H1 (cell line): ENCODE data around the gene AP5S1. TPM values are rescaled to one million over a fixed set of nuclear protein-coding genes. Genes with fewer than 3 reads are reported as not detected.

Experiments used
- CTCF ChIA-PET: fragments of 300-600 bp; sonication (Branson Sonifier 250); formaldehyde crosslinking; loops from one replicate; lab custom pipeline; 2021; ENCODE audit not compliant: partially characterized antibody; lab: Charles Lee
- POLR2A ChIA-PET: fragments of 300-600 bp; sonication (Branson Sonifier 250); formaldehyde crosslinking; loops from one replicate; lab custom pipeline; 2021; ENCODE audit warnings: inconsistent platforms; ENCODE audit not compliant: partially characterized antibody; lab: Charles Lee
- DNase-seq, 2 experiments: peaks; one replicate each; pipeline versions ENCODE4 v3.0.0 to v3.0.0-alpha.2; 2010 to 2022; ENCODE audit warnings: low spot score in 2 of 2, low read depth in 1 of 2, mixed read lengths in 1 of 2
- FAIRE-seq: peaks from 2 replicates; lab custom pipeline; 2011; peaks lifted over from hg19 to GRCh38; lab: Jason Lieb, UNC
- H2AFZ ChIP-seq: 2 replicates; pipeline ENCODE4 v1.8.1; 2012; ENCODE audit warnings: low read length, inconsistent platforms
- H2AK5ac ChIP-seq: 2 replicates; pipeline ENCODE4 v1.6.1; 2013; ENCODE audit warnings: low read depth, low read length
- H2BK120ac ChIP-seq: replicated peaks from 2 replicates; pipeline ENCODE3; 2013; ENCODE audit warnings: low read depth, low read length, inconsistent platforms
- H2BK12ac ChIP-seq: 2 replicates; pipeline ENCODE4 v1.6.1; 2013; ENCODE audit warnings: low read depth, low read length
- H2BK15ac ChIP-seq: 2 replicates; pipeline ENCODE4 v1.6.1; 2013; ENCODE audit warnings: low read length
- H2BK20ac ChIP-seq: 2 replicates; pipeline ENCODE4 v1.6.1; 2013; ENCODE audit warnings: low read length
- H2BK5ac ChIP-seq: 2 replicates; pipeline ENCODE4 v1.6.1; 2013; ENCODE audit warnings: low read depth, low read length
- H3K14ac ChIP-seq: 2 replicates; pipeline ENCODE4 v1.6.1; 2013; ENCODE audit warnings: inconsistent platforms; ENCODE audit not compliant: insufficient read length
- H3K18ac ChIP-seq: 2 replicates; pipeline ENCODE4 v1.6.1; 2013; ENCODE audit warnings: low read length; ENCODE audit errors: extremely low read depth
- H3K23ac ChIP-seq: 2 replicates; pipeline ENCODE4 v1.6.1; 2013; ENCODE audit warnings: inconsistent platforms; ENCODE audit not compliant: insufficient read length
- H3K23me2 ChIP-seq: 2 replicates; pipeline ENCODE4 v1.6.1; 2013; ENCODE audit warnings: low read depth, low read length
- H3K27ac ChIP-seq: 2 replicates; pipeline ENCODE4 v1.6.1; 2011; ENCODE audit warnings: low read depth, low read length, inconsistent platforms
- H3K27me3 ChIP-seq, 4 experiments: replicated peaks in 1 of 4; 1 replicate in 1 of 4; 2 replicates in 3 of 4; pipeline versions ENCODE4 v1.6.1 to v1.8.1; 2011 to 2013; ENCODE audit warnings: low read length in 3 of 4, mild to moderate bottlenecking in 3 of 4, inconsistent platforms in 2 of 4, mixed read lengths in 2 of 4, moderate library complexity in 1 of 4; ENCODE audit not compliant: control insufficient read depth in 3 of 4, insufficient read depth in 3 of 4; ENCODE audit errors: extremely low read depth in 1 of 4
- H3K36me3 ChIP-seq, 4 experiments: 2 replicates each; pipeline versions ENCODE4 v1.6.1 to v1.8.1; 2011 to 2013; ENCODE audit warnings: mild to moderate bottlenecking in 4 of 4, low read length in 3 of 4, moderate library complexity in 2 of 4, control low read depth in 1 of 4, inconsistent platforms in 1 of 4; ENCODE audit not compliant: insufficient read depth in 4 of 4, control insufficient read depth in 2 of 4
- H3K4ac ChIP-seq: replicated peaks from 2 replicates; pipeline ENCODE3; 2013; ENCODE audit warnings: low read length, low read depth, mixed read lengths, inconsistent platforms; ENCODE audit not compliant: insufficient read length
- H3K4me1 ChIP-seq, 4 experiments: replicated peaks in 1 of 4; 1 replicate in 1 of 4; 2 replicates in 3 of 4; pipeline versions ENCODE4 v1.6.1 to v1.8.1; 2011 to 2013; ENCODE audit warnings: low read length in 3 of 4, inconsistent platforms in 2 of 4, mixed read lengths in 1 of 4; ENCODE audit not compliant: insufficient read depth in 4 of 4, control insufficient read depth in 3 of 4
- H3K4me2 ChIP-seq, 2 experiments: 2 replicates each; pipeline versions ENCODE4 v1.6.1 to v1.8.1; 2011 to 2013; ENCODE audit warnings: low read depth in 2 of 2, low read length in 2 of 2, control low read depth in 1 of 2, inconsistent platforms in 1 of 2, mild to moderate bottlenecking in 1 of 2; ENCODE audit not compliant: insufficient read depth in 1 of 2
- H3K4me3 ChIP-seq, 4 experiments: fragments of 200-600, 300-600 bp in 1 of 4; sonication (generic), shearing (Covaris generic), sonication (Bioruptor Twin) in 1 of 4; 2 replicates each; pipeline versions ENCODE4 v1.5.1 to v1.8.1; 2011 to 2016; ENCODE audit warnings: low read length in 4 of 4, low read depth in 3 of 4, control low read depth in 2 of 4, inconsistent platforms in 2 of 4, mild to moderate bottlenecking in 2 of 4, mixed read lengths in 1 of 4, moderate library complexity in 1 of 4; ENCODE audit not compliant: insufficient read depth in 2 of 4; ENCODE audit errors: extremely low read depth in 1 of 4
- H3K56ac ChIP-seq: replicated peaks from 2 replicates; pipeline ENCODE3; 2013; ENCODE audit warnings: low read depth, mild to moderate bottlenecking, mixed read lengths, low read length, inconsistent platforms; ENCODE audit not compliant: insufficient read length
- H3K79me1 ChIP-seq: 2 replicates; pipeline ENCODE4 v1.6.1; 2013; ENCODE audit warnings: low read depth, low read length, control low read depth
- H3K79me2 ChIP-seq, 2 experiments: 2 replicates each; pipeline versions ENCODE4 v1.6.1 to v1.8.1; 2012 to 2013; ENCODE audit warnings: low read length in 2 of 2, mild to moderate bottlenecking in 2 of 2, inconsistent platforms in 1 of 2; ENCODE audit not compliant: insufficient read depth in 2 of 2, control insufficient read depth in 1 of 2
- H3K9ac ChIP-seq, 4 experiments: replicated peaks in 1 of 4; 1 replicate in 1 of 4; 2 replicates in 3 of 4; pipeline versions ENCODE4 v1.6.1 to v1.8.1; 2011 to 2013; ENCODE audit warnings: low read depth in 3 of 4, low read length in 3 of 4, control low read depth in 2 of 4, mild to moderate bottlenecking in 2 of 4, moderate library complexity in 2 of 4, inconsistent platforms in 1 of 4; ENCODE audit errors: extremely low read depth in 1 of 4
- H3K9me3 ChIP-seq, 2 experiments: 2 replicates each; pipeline versions ENCODE4 v1.6.1 to v1.8.1; 2012 to 2013; ENCODE audit warnings: mild to moderate bottlenecking in 2 of 2, moderate library complexity in 2 of 2, control low read depth in 1 of 2, inconsistent platforms in 1 of 2, low read depth in 1 of 2, low read length in 1 of 2, mixed read lengths in 1 of 2; ENCODE audit not compliant: insufficient read depth in 2 of 2
- H4K20me1 ChIP-seq, 2 experiments: replicated peaks in 1 of 2; 2 replicates each; pipeline versions ENCODE3 to v1.8.1; 2011 to 2013; ENCODE audit warnings: inconsistent platforms in 2 of 2, low read length in 2 of 2, mild to moderate bottlenecking in 1 of 2; ENCODE audit not compliant: insufficient read depth in 2 of 2, control insufficient read depth in 1 of 2
- H4K5ac ChIP-seq: 2 replicates; pipeline ENCODE4 v1.6.1; 2013; ENCODE audit warnings: low read length, low read depth, mixed read lengths, inconsistent platforms; ENCODE audit not compliant: insufficient read length
- H4K8ac ChIP-seq: 2 replicates; pipeline ENCODE4 v1.8.0; 2013; ENCODE audit warnings: mild to moderate bottlenecking, moderate library complexity, low read length, inconsistent platforms; ENCODE audit not compliant: insufficient read depth; ENCODE audit errors: extremely low read depth
- H4K91ac ChIP-seq: replicated peaks from 2 replicates; pipeline ENCODE3; 2013; ENCODE audit warnings: low read length, mixed read lengths, inconsistent platforms; ENCODE audit not compliant: insufficient read length
- BRCA1 ChIP-seq: IDR thresholded peaks from 2 replicates; pipeline ENCODE4 v1.6.1; 2012; ENCODE audit warnings: low read depth, low read length, improper control_type of control experiment
- CEBPB ChIP-seq: IDR thresholded peaks from 2 replicates; pipeline ENCODE4 v1.6.1; 2012; ENCODE audit warnings: low read depth, low read length
- NRF1 ChIP-seq: IDR thresholded peaks from 2 replicates; pipeline ENCODE4 v1.6.1; 2011; ENCODE audit warnings: mild to moderate bottlenecking, low read depth, low read length, improper control_type of control experiment
- RBBP5 ChIP-seq: IDR thresholded peaks from 2 replicates; pipeline ENCODE4 v1.7.1; 2012; ENCODE audit warnings: low read depth, mild to moderate bottlenecking, inconsistent platforms, low read length, moderate library complexity, borderline replicate concordance
- RNF2 ChIP-seq: fragments of 200-900, 300-1000 bp; sonication (generic); IDR thresholded peaks from 2 replicates; pipeline ENCODE4 v1.7.1; 2016; ENCODE audit warnings: borderline replicate concordance, low read depth, mild to moderate bottlenecking, antibody characterized with exemption, low read length; ENCODE audit not compliant: poor library complexity, severe bottlenecking; ENCODE audit errors: missing control alignments
- SIN3A ChIP-seq, 2 experiments: IDR thresholded peaks in 1 of 2; conservative IDR thresholded peaks in 1 of 2; 2 replicates each; pipeline ENCODE4 v1.6.1; 2011 to 2012; ENCODE audit warnings: low read length in 2 of 2, improper control_type of control experiment in 1 of 2, low read depth in 1 of 2, mild to moderate bottlenecking in 1 of 2
- SIX5 ChIP-seq: IDR thresholded peaks from 2 replicates; pipeline ENCODE4 v1.6.1; 2011; ENCODE audit warnings: mild to moderate bottlenecking, low read depth, low read length
- whole genome bisulfite sequencing, 2 experiments: shearing (Covaris generic) in 1 of 2; methylation state at CpG; one replicate each; pipeline versions ENCODE4 v1.1.6 to v1.1.7; 2013 to 2015; ENCODE audit warnings: low lambda C conversion rate in 2 of 2, mixed read lengths in 2 of 2, inconsistent platforms in 1 of 2, low coverage in 1 of 2, missing lambda C conversion rate in 1 of 2; ENCODE audit not compliant: insufficient replicate concordance in 2 of 2, insufficient coverage in 1 of 2, insufficient read length in 1 of 2; ENCODE audit errors: extremely low coverage in 1 of 2, missing lambda C conversion rate in 1 of 2; 5-methylcytosine and 5-hydroxymethylcytosine counted together
- polyA plus RNA-seq, 7 experiments: library from polyadenylated mRNA; depleted of rRNA in 3 of 7; stranded (reverse) in 5 of 7; unstranded in 2 of 7; fragments of >200 nt in 5 of 7; fragments of 200-250 nt in 2 of 7; gene quantifications; 1 replicate in 5 of 7; 2 replicates in 1 of 7; 4 replicates in 1 of 7; pipeline versions ENCODE4 v1.2.1 to v1.2.3, GENCODE V29; 2011 to 2013; ENCODE audit warnings: missing spikeins in 2 of 7, mixed read lengths in 2 of 7
- total RNA-seq: library from RNA; stranded (reverse); fragmentation: NEBNext Ultra II Directional; extraction: Animal tissue kit (Norgen Biotek cat#: 25700); gene quantifications from 2 replicates; pipeline ENCODE4 v1.2.1, GENCODE V29; 2021

Gene AP5S1
- total and polyA plus RNA-seq, 2 of the 8 experiments (the other 6 are each of a cell fraction or from before 2014, with no cell fraction given) = 3.3 to 3.7 TPM

DNA sequence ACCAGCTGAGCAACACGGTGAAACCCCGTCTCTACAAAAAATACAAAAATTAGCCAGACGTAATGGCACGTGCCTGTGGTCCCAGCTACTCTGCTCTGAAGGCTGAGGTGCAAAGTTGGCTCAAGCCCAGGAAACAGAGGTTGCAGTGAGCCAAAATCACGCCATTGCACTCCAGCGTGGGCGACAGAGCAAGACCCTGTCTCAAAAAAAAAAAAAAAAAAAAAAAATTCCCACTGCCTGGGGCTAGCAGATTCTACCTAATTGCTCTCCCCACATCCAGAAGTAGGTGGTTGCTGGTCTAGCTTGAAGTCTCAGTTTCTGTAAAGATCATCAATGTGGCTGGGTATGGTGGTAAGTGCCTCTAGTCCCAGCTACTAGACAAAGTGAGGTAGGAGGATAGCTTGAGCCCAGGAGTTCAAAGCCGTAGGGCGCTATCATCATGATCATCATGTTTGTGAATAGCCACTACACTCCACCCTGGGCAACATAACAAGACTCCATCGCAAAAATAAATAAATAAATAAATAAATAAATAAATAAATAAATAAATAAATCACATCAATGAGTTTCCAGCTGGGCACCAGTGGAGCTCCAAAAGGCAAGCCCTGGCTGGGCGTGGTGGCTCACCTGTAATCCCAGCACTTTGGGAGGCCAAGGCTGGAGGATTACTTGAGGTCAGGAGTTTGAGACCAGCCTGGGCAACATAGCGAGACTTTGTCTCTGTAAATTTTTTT is 6.3 kb upstream of the AP5S1 start:
- Histone ChIP-seq H3K18ac (no peak overlapping the region), H3K4me2 (no peak overlapping the region), H3K36me3 (no peaks in the 10 kb centered on the region), H2BK120ac (no peak overlapping the region), H4K91ac (no peak overlapping the region), H3K4ac (no peak overlapping the region), H2AFZ (no peak overlapping the region), H4K8ac (no peak overlapping the region), H4K5ac (no peak overlapping the region), H2BK12ac (no peak overlapping the region), H3K4me1 (peaks cover 0 to 10% (median 2%) of the 10 kb centered on the region in 4 experiments; a peak in 4 of 7 replicates), H3K23ac (no peak overlapping the region), H3K9me3 (no peaks in the 10 kb centered on the region), H2BK15ac (no peak overlapping the region), H2AK5ac (no peak overlapping the region), H3K9ac (no peak overlapping the region), H3K79me2 (no peaks in the 10 kb centered on the region), H2BK20ac (no peak overlapping the region), H3K27ac (no peak overlapping the region), H3K4me3 (no peak overlapping the region), H3K27me3 (no peaks in the 10 kb centered on the region), H3K23me2 (no peaks in the 10 kb centered on the region), H2BK5ac (no peak overlapping the region), H4K20me1 (no peaks in the 10 kb centered on the region), H3K14ac (no peak overlapping the region), H3K79me1 (no peaks in the 10 kb centered on the region), H3K56ac (no peak overlapping the region)
- ChIA-PET CTCF (interaction anchor here (0.6 to 10.6 kb wide), 9 partner anchors 9 to 1585 kb away, joined by 3 to 128 read pairs (median 4); partner anchors contain the start of genes ADISSP, CENPB and SPEF1), POLR2A (interaction anchor here (0.6 to 1.3 kb wide), 3 partner anchors 13 to 633 kb away, joined by 3 read pairs; no protein-coding TSS in a partner anchor)
- no peak for TF ChIP-seq RBBP5
- no peak for TF ChIP-seq RNF2
- no peak for TF ChIP-seq SIN3A (conservative IDR thresholded peaks at IDR 0.05 in 1 of 2, IDR thresholded peaks at IDR 0.05 in 1 of 2; ENCODE audit: low read depth in 1 of 2, low read length in 2 of 2)
- TF ChIP-seq SIX5 = no peak
- no peak for TF ChIP-seq CEBPB
- TF ChIP-seq BRCA1 = no peak
- TF ChIP-seq NRF1 = no peak
- DNase-seq (no peak), FAIRE-seq (no peak)
- 91% methylated on average over 10 of the region's 12 CpGs; no CpG with 5 or more reads in 1 of the 2 experiments for WGBS, 2 experiments
